CD14-positive monocyte (primary cell): ENCODE results near the gene CCDC77. TPM values are rescaled to one million over a fixed set of nuclear protein-coding genes. Genes with fewer than 3 reads are reported as not detected.

Source experiments
- DNase-seq, 3 donors: peaks; one replicate each; pipeline ENCODE4 v3.0.0-alpha.2; 2011 to 2022
- H2AFZ ChIP-seq: 2 replicates; pipeline ENCODE4 v1.6.0; 2012; ENCODE audit warnings: mild to moderate bottlenecking, low read depth, low read length, inconsistent platforms; ENCODE audit not compliant: insufficient read depth, poor library complexity, severe bottlenecking
- H3K27ac ChIP-seq, 2 donors: 1 replicate in 1 of 2; 2 replicates in 1 of 2; pipeline ENCODE4 v1.5.1; 2012 to 2013; ENCODE audit warnings: low read length in 2 of 2, control low read depth in 1 of 2, inconsistent platforms in 1 of 2, low read depth in 1 of 2, mild to moderate bottlenecking in 1 of 2
- H3K27me3 ChIP-seq, 2 donors: one replicate each; pipeline versions ENCODE4 v1.6.0 to v1.6.1; 2011 to 2013; ENCODE audit warnings: low read length in 2 of 2; ENCODE audit not compliant: control insufficient read depth in 2 of 2, insufficient read depth in 2 of 2
- H3K36me3 ChIP-seq, 2 donors: replicated peaks in 1 of 2; 1 replicate in 1 of 2; 2 replicates in 1 of 2; pipeline versions ENCODE4 v1.5.1 to v1.6.1; 2012 to 2013; ENCODE audit warnings: low read length in 2 of 2, control low read depth in 1 of 2, inconsistent platforms in 1 of 2, mild to moderate bottlenecking in 1 of 2; ENCODE audit not compliant: insufficient read depth in 2 of 2, control insufficient read depth in 1 of 2
- H3K4me1 ChIP-seq, 2 donors: 1 replicate in 1 of 2; 2 replicates in 1 of 2; pipeline versions ENCODE4 v1.5.1 to v1.6.1; 2012 to 2013; ENCODE audit warnings: low read length in 2 of 2, control low read depth in 1 of 2, inconsistent platforms in 1 of 2, mild to moderate bottlenecking in 1 of 2, moderate library complexity in 1 of 2; ENCODE audit not compliant: insufficient read depth in 2 of 2, control insufficient read depth in 1 of 2
- H3K4me2 ChIP-seq: replicated peaks from 2 replicates; pipeline ENCODE3; 2012; ENCODE audit warnings: low read length, moderate library complexity, mild to moderate bottlenecking; ENCODE audit not compliant: poor library complexity, severe bottlenecking; ENCODE audit errors: extremely low read depth
- H3K4me3 ChIP-seq, 3 experiments: fragments of 200-600 bp in 1 of 3; sonication (generic) in 1 of 3; replicated peaks in 1 of 3; 1 replicate in 2 of 3; 2 replicates in 1 of 3; pipeline ENCODE4 v1.5.1; 2011 to 2013; ENCODE audit warnings: low read length in 3 of 3, mild to moderate bottlenecking in 3 of 3, control low read depth in 2 of 3, low read depth in 2 of 3, inconsistent platforms in 1 of 3, moderate library complexity in 1 of 3
- H3K79me2 ChIP-seq: 2 replicates; pipeline ENCODE4 v1.6.0; 2012; ENCODE audit warnings: mild to moderate bottlenecking, control low read depth, inconsistent platforms, low read length, moderate library complexity; ENCODE audit not compliant: insufficient read depth
- H3K9ac ChIP-seq: 2 replicates; pipeline ENCODE4 v1.6.0; 2017; ENCODE audit warnings: low read length, mild to moderate bottlenecking; ENCODE audit not compliant: insufficient read depth, poor library complexity, severe bottlenecking
- H3K9me3 ChIP-seq, 2 donors: replicated peaks in 1 of 2; 1 replicate in 1 of 2; 2 replicates in 1 of 2; pipeline versions ENCODE4 v1.5.1 to v1.6.1; 2012 to 2013; ENCODE audit warnings: low read length in 2 of 2, control low read depth in 1 of 2; ENCODE audit not compliant: control insufficient read depth in 1 of 2, insufficient read depth in 1 of 2
- H4K20me1 ChIP-seq: 2 replicates; pipeline ENCODE4 v1.6.0; 2012; ENCODE audit warnings: mild to moderate bottlenecking, low read length, control low read depth, moderate library complexity; ENCODE audit not compliant: insufficient read depth
- H3K27ac Mint-ChIP-seq, 7 donors: one replicate each; pipeline ENCODE4 v1.8.0; 2020; ENCODE audit warnings: mild to moderate bottlenecking in 7 of 7, mixed read lengths in 7 of 7, moderate library complexity in 6 of 7, inconsistent platforms in 2 of 7
- H3K27me3 Mint-ChIP-seq, 3 donors: one replicate each; pipeline ENCODE4 v1.8.0; 2021 to 2022; ENCODE audit warnings: low read depth in 3 of 3, mild to moderate bottlenecking in 3 of 3, mixed read lengths in 3 of 3, moderate library complexity in 3 of 3, inconsistent platforms in 1 of 3
- H3K36me3 Mint-ChIP-seq, 2 donors: one replicate each; pipeline ENCODE4 v1.8.0; 2020; ENCODE audit warnings: mixed read lengths in 2 of 2, inconsistent platforms in 1 of 2, mild to moderate bottlenecking in 1 of 2
- H3K4me1 Mint-ChIP-seq: one replicate; pipeline ENCODE4 v1.8.0; 2020; ENCODE audit warnings: mild to moderate bottlenecking, mixed read lengths
- H3K4me3 Mint-ChIP-seq, 2 donors: one replicate each; pipeline ENCODE4 v1.8.0; 2020; ENCODE audit warnings: mild to moderate bottlenecking in 2 of 2, mixed read lengths in 2 of 2, moderate library complexity in 1 of 2
- H3K9me3 Mint-ChIP-seq, 7 donors: one replicate each; pipeline ENCODE4 v1.8.0; 2020 to 2022; ENCODE audit warnings: mixed read lengths in 7 of 7, mild to moderate bottlenecking in 6 of 7, moderate library complexity in 6 of 7, inconsistent platforms in 2 of 7
- WGBS: methylation state at CpG from one replicate; pipeline ENCODE4 v1.1.5; 2013; ENCODE audit warnings: missing lambda C conversion rate; ENCODE audit not compliant: insufficient coverage; 5-methylcytosine and 5-hydroxymethylcytosine counted together
- intact Hi-C, 2 donors: fragments of 100-400 bp; cut with micrococcal nuclease; formaldehyde crosslinking; loops; one replicate each; pipeline versions ENCODE4 v1.15.0 to v1.15.1; 2023
- polyA plus RNA-seq, 3 donors: library from polyadenylated mRNA; depleted of rRNA in 1 of 3; unstranded in 2 of 3; stranded (reverse) in 1 of 3; fragments of 300-500 nt in 2 of 3; fragments of >200 nt in 1 of 3; fragmentation: Illumina TruSeq in 2 of 3; gene quantifications; 1 replicate in 2 of 3; 2 replicates in 1 of 3; pipeline ENCODE4 v1.2.3, GENCODE V29; 2012 to 2021
- TF ChIP-seq, protein P1 (sequence below): fragments of 200-600 bp; IDR thresholded peaks from one replicate; pipeline ENCODE4 v1.8.0; 2022; ENCODE audit warnings: antibody characterized with exemption, mild to moderate bottlenecking

CCDC77 gene
- polyA plus RNA-seq, 3 donors = 4.1 to 7.7 (median 5.1) TPM

DNA sequence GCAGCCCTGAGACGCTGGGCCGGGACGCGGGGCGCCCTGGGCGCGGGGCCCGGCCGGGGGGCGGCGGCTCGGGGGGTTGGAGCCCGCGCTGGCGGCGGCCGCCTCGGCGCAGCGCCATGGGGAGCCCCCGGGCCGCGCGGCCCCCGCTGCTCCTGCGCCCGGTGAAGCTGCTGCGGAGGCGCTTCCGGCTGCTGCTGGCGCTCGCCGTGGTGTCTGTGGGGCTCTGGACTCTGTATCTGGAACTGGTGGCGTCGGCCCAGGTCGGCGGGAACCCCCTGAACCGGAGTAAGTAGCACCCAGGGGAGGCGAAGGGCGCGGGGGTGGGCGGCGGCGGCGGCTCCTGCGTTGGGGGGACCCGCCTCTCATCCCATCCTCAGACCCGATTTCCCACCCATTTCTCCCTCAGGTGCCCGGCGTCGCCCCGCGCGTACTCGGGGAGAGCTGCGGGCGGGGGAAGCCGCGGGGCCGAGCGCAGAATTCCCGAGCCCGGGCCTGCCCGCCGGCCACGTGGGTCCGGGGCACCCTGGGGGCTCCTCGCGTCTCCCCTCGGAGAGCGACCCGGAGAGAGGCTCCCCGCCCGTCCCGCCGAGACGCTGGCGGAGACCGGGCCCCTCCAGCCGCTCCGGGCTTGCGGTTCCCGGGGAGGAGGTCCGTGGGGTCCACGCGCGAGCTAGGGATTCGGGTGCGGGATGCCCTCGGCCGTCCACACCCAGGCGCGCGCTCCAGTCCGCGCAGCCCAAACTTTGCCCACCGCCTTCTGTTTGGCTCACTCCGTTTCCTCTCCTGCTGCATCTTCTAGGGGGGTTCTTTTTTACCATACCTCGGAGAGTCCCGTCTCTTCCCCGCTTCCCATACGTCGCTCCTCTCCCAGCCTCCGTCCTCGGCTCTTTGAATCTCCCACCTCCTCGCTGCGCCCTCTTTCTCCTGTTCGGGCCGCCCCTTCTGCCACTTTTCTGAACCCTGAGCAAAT, 59.1 kb downstream of the CCDC77 start:
- peaks cover 0 to 3% of the 10 kb centered on the region in 2 donors for H3K36me3 Mint-ChIP-seq
- peak overlapping the region; percentile 61 to 93 for H3K4me3 Mint-ChIP-seq
- DNase-seq = no peak
- no peaks in the 10 kb centered on the region for H3K79me2 ChIP-seq
- peaks cover 10% of the 10 kb centered on the region for H3K4me1 Mint-ChIP-seq
- peak overlapping the region; percentile 63 for H3K4me2 ChIP-seq
- peaks cover 0 to 29% of the 10 kb centered on the region in 2 donors for H3K9me3 ChIP-seq
- no peak overlapping the region for H3K27ac Mint-ChIP-seq
- H2AFZ ChIP-seq = no peak overlapping the region
- WGBS = 3% methylated on average over 104 of the region's 109 CpGs
- H3K4me3 ChIP-seq = peak overlapping the region in 1 of 3 experiments; percentile 36
- H4K20me1 ChIP-seq = no peaks in the 10 kb centered on the region
- TF ChIP-seq, protein P1, sequence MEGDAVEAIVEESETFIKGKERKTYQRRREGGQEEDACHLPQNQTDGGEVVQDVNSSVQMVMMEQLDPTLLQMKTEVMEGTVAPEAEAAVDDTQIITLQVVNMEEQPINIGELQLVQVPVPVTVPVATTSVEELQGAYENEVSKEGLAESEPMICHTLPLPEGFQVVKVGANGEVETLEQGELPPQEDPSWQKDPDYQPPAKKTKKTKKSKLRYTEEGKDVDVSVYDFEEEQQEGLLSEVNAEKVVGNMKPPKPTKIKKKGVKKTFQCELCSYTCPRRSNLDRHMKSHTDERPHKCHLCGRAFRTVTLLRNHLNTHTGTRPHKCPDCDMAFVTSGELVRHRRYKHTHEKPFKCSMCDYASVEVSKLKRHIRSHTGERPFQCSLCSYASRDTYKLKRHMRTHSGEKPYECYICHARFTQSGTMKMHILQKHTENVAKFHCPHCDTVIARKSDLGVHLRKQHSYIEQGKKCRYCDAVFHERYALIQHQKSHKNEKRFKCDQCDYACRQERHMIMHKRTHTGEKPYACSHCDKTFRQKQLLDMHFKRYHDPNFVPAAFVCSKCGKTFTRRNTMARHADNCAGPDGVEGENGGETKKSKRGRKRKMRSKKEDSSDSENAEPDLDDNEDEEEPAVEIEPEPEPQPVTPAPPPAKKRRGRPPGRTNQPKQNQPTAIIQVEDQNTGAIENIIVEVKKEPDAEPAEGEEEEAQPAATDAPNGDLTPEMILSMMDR = no peak
- H3K9me3 Mint-ChIP-seq = peaks cover 0 to 11% (median 9%) of the 10 kb centered on the region in 7 donors
- no peak overlapping the region for H3K9ac ChIP-seq
- H3K4me1 ChIP-seq = peaks cover 3 to 13% of the 10 kb centered on the region in 2 donors
- H3K27me3 ChIP-seq = peaks cover 48 to 65% of the 10 kb centered on the region in 2 donors
- no peak overlapping the region for H3K27ac ChIP-seq
- intact Hi-C loops = no loop called here
- no peaks in the 10 kb centered on the region for H3K36me3 ChIP-seq
- H3K27me3 Mint-ChIP-seq = peaks cover 58 to 80% (median 73%) of the 10 kb centered on the region in 3 donors

GRCh38 chr12:461425-461824, 60.0 kb downstream of the CCDC77 start:
- H3K27me3 Mint-ChIP-seq = peaks cover 58 to 79% (median 77%) of the 10 kb centered on the region in 3 donors
- Histone ChIP-seq H3K9ac (no peak overlapping the region), H3K27me3 (peaks cover 46 to 63% of the 10 kb centered on the region in 2 donors), H2AFZ (no peak overlapping the region), H3K9me3 (peaks cover 0 to 29% of the 10 kb centered on the region in 2 donors), H3K79me2 (no peaks in the 10 kb centered on the region), H3K27ac (no peak overlapping the region), H3K4me2 (no peak overlapping the region), H3K4me1 (peaks cover 3 to 13% of the 10 kb centered on the region in 2 donors), H3K4me3 (no peak overlapping the region), H3K36me3 (no peaks in the 10 kb centered on the region), H4K20me1 (no peaks in the 10 kb centered on the region)
- peaks cover 0 to 11% (median 9%) of the 10 kb centered on the region in 7 donors for H3K9me3 Mint-ChIP-seq
- 82% methylated on average over 10 of the region's 13 CpGs for WGBS
- H3K27ac Mint-ChIP-seq = no peak overlapping the region
- no peak for DNase-seq
- H3K36me3 Mint-ChIP-seq = peaks cover 0 to 3% of the 10 kb centered on the region in 2 donors
- TF ChIP-seq, protein P1 = no peak
- intact Hi-C loops = no loop called here
- peak overlapping the region in 1 of 2 donors; percentile 93 for H3K4me3 Mint-ChIP-seq
- H3K4me1 Mint-ChIP-seq = peaks cover 10% of the 10 kb centered on the region
